ENCODE measurements around the gene ST3GAL3. TPM values are rescaled to one million over a fixed set of nuclear protein-coding genes. Genes with fewer than 3 reads are reported as not detected.

The ST3GAL3 gene
- total RNA-seq, 1 donor from 2014 or later, result 20.5 TPM

GRCh38 chr1:43809097-43809673, 101.8 kb downstream of the ST3GAL3 start:
- intact Hi-C loops (cut with DNase I), result no loop called here
- Histone ChIP-seq H3K27me3 (no peaks in the 10 kb centered on the region), H3K27ac (no peak overlapping the region), H3K4me3 (no peak overlapping the region), H3K36me3 (no peaks in the 10 kb centered on the region), H3K9me3 (no peaks in the 10 kb centered on the region), H3K4me1 (no peaks in the 10 kb centered on the region)
- ATAC-seq, result no peak
- TF ChIP-seq CTCF (IDR thresholded peaks at IDR 0.05), result no peak
- DNase-seq, result no peak

GRCh38 chr1:43812579-43812978, 105.2 kb downstream of the ST3GAL3 start:
- Histone ChIP-seq H3K4me1 (no peaks in the 10 kb centered on the region), H3K4me3 (no peak overlapping the region), H3K27ac (no peak overlapping the region), H3K27me3 (no peaks in the 10 kb centered on the region), H3K36me3 (no peaks in the 10 kb centered on the region), H3K9me3 (no peaks in the 10 kb centered on the region)
- intact Hi-C loops (cut with DNase I), result no loop called here
- DNase-seq (no peak), ATAC-seq (no peak)
- TF ChIP-seq CTCF (IDR thresholded peaks at IDR 0.05), result no peak

- no peaks in the 10 kb centered on the region for H3K9me3 ChIP-seq
- no peak for ATAC-seq
- H3K4me1 ChIP-seq, result no peaks in the 10 kb centered on the region
- H3K36me3 ChIP-seq, result no peaks in the 10 kb centered on the region
- H3K27ac ChIP-seq, result no peak overlapping the region
- H3K27me3 ChIP-seq, result no peaks in the 10 kb centered on the region
- no peak for TF ChIP-seq CTCF (IDR thresholded peaks at IDR 0.05)
- intact Hi-C loops (cut with DNase I), result no loop called here
- no peak overlapping the region for H3K4me3 ChIP-seq
- DNase-seq, result no peak
Observed at GRCh38 chr1:43814401-43814800, 107.1 kb downstream of the ST3GAL3 start.

- Histone ChIP-seq H3K9me3 (no peaks in the 10 kb centered on the region), H3K4me1 (no peaks in the 10 kb centered on the region), H3K27ac (no peak overlapping the region), H3K27me3 (no peaks in the 10 kb centered on the region), H3K4me3 (no peak overlapping the region), H3K36me3 (no peaks in the 10 kb centered on the region)
- DNase-seq (no peak), ATAC-seq (no peak)
- intact Hi-C loops (cut with DNase I), result no loop called here
- TF ChIP-seq CTCF (IDR thresholded peaks at IDR 0.05), result no peak
Observed at GRCh38 chr1:43817304-43817939, 110.1 kb downstream of the ST3GAL3 start.

GRCh38 chr1:43818691-43819090, 111.4 kb downstream of the ST3GAL3 start:
- no peaks in the 10 kb centered on the region for H3K27me3 ChIP-seq
- ATAC-seq (no peak), DNase-seq (no peak)
- H3K36me3 ChIP-seq, result no peaks in the 10 kb centered on the region
- no peaks in the 10 kb centered on the region for H3K4me1 ChIP-seq
- TF ChIP-seq CTCF (IDR thresholded peaks at IDR 0.05), result no peak
- intact Hi-C loops (cut with DNase I), result no loop called here
- no peaks in the 10 kb centered on the region for H3K9me3 ChIP-seq
- no peak overlapping the region for H3K27ac ChIP-seq
- H3K4me3 ChIP-seq, result no peak overlapping the region

Measured in upper lobe of right lung (tissue), 1 donor.